Measurements from ENCODE around the gene BCR.

The BCR gene

GRCh38 chr22:23227380-23227779 lies 47.1 kb downstream of the BCR start:
- FAIRE-seq: no peak
- DNase-seq (ENCODE audit: low spot score): no peak

DNA sequence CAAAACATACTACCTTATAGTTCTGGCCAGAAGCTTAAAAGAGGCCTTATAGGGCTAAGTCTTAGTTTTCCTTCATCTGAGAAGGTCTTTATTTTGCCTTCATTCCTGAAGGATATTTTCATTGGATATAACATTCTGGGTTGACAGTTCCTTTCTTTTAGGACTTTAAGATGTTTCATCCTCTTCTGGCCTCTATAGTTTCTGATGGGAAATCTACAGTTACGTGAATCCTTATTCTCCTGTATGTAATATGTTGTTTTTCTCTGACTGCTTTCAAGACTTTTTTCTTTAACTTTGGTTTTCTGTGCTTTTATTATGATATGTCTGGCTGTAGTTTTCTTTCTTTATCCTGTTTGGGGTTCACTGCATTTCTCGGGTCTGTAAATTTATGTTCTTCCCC lies 48.2 kb downstream of the BCR start:
- no peak for DNase-seq (ENCODE audit: low spot score)
- FAIRE-seq: no peak

- FAIRE-seq (no peak), DNase-seq (ENCODE audit: low spot score) (no peak)
Measured at GRCh38 chr22:23229646-23230045, 49.3 kb downstream of the BCR start.

- no peak for DNase-seq (ENCODE audit: low spot score)
- FAIRE-seq: no peak
Measured at GRCh38 chr22:23230348-23231068, 50.2 kb downstream of the BCR start.

GRCh38 chr22:23231471-23232093 lies 51.3 kb downstream of the BCR start:
- FAIRE-seq (no peak), DNase-seq (ENCODE audit: low spot score) (no peak)

DNA sequence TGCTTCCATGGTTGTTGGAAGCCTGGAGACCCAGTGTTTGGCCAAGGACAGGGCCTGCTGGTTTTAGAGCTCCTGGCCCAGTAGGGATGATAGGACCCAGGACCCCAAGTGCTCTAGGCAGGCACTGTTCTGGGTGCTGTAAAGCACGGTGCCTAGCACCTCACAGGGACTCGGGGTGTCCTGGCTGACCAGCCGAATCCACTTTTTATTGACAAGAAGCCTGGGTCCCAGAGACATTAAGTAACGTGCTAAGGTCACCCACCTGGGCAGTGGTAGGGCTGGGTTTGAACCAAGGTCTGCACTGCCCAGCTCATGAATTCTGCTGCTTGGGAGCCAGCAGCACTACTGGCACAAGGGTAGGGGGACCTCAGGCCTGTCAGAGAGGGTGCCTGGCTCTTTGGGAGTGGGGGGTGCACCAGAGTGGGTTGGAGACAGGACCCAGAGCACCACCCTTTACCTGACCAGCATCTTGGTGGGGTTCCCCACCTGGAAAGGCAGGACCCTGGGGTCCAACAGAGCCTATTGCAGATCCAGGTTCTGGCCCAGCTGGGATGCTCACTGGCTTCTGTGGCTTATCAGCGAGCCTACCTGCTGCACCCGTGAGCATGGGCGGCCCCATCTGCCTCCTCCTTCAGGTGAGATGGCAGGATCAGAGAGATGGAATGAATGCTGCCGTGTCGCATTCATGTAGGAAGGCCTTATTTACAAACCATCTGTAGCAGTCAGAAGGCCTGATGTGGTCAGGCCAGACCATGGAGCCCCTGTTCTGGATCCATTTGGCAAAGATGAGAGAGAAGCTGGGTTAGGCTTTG lies 52.0 kb downstream of the BCR start:
- no peak for FAIRE-seq
- DNase-seq (ENCODE audit: low spot score): no peak

- no peak for DNase-seq (ENCODE audit: low spot score)
- FAIRE-seq: no peak
Measured at GRCh38 chr22:23233084-23233531, 52.8 kb downstream of the BCR start.

DNA sequence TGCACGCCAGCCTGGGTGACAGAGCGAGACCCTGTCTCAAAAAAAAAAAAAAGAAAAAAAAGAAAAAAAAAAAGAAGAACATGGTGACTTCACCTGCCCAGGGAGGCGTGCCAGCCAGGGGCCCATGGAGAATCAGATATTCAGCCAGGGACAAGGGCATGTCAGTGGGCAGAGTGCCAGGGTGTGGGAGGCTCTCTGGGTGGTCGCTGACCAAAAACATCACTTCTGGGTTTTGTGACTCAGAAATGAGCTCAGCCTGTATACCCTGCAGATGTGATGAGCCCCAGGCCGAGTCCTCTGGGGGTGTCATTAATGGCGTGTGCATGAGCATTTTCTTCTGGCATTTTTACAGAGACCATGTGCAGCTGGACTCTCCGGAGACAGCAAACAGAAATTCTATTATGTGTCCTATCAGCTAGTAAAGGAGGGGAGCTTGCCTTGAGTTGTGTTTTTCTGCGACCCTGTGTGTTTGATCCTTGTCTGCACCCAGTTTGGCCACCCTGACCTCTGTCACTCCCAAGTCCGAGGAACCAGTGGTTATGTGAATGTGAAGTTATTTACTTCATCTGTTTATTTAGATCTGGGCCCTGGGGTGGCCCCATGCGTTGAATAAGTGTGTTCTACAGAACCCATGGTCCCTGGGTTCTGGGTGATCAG lies 53.6 kb downstream of the BCR start:
- no peak for FAIRE-seq
- peak; percentile 22 for DNase-seq (ENCODE audit: low spot score)

DNA sequence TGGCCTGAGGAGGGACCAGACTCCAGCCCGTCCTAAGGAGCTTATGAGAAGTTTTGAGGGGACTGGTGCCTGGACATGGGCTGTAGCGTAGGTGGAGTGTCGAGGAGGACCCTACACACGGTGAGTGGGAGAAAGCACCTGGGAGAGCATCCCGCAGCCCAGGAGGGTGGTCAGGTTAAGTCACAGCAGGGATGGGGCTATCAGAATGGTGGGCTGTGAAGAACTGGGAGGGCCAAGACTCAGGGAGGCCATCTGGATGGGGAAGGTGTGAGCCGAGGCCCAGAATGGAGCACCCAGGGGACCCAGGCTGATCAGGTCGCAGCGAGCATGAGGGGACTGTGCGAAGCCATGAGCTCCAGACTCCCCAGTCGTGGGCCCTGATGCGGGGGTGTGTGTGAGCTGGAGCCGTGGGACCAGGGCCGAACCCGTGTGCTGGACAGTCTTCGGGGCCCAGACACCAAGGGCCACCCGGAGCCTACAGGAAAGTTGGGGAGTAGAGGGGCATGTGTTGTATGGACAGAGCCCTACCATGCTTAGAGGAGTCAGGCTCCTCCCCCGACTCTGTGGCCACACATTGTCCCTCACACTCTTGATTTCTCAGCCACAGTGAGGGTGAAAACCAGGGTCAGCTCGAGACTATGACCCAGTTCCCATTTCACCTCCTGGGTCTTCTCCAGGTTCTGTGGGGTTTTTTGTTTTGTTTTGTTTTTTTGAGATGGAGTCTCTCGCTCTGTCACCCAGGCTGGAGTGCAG lies 54.3 kb downstream of the BCR start:
- DNase-seq (ENCODE audit: low spot score) (no peak), FAIRE-seq (no peak)

GRCh38 chr22:23235425-23235824 lies 55.1 kb downstream of the BCR start:
- no peak for FAIRE-seq
- no peak for DNase-seq (ENCODE audit: low spot score)

DNA sequence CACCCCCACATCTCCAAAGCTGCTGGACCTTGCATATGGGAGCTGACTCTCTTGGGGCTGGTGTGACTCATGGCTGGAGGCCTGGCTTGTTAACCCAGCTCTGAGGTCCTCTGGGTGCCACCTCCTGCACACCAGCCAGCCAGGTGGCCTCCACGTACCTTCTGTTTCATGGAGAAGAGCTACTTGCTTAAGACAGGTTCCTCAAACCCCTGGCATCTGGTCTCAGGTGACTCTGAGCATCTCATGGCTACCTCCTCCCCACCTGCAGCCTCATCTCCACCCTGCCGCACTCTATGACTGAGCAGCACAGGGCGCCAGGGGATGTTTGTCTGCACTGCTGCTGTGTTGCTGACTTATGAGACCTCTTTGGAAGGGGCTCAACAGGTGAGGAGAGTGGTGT lies 55.7 kb downstream of the BCR start:
- DNase-seq (ENCODE audit: low spot score) (no peak), FAIRE-seq (no peak)

DNA sequence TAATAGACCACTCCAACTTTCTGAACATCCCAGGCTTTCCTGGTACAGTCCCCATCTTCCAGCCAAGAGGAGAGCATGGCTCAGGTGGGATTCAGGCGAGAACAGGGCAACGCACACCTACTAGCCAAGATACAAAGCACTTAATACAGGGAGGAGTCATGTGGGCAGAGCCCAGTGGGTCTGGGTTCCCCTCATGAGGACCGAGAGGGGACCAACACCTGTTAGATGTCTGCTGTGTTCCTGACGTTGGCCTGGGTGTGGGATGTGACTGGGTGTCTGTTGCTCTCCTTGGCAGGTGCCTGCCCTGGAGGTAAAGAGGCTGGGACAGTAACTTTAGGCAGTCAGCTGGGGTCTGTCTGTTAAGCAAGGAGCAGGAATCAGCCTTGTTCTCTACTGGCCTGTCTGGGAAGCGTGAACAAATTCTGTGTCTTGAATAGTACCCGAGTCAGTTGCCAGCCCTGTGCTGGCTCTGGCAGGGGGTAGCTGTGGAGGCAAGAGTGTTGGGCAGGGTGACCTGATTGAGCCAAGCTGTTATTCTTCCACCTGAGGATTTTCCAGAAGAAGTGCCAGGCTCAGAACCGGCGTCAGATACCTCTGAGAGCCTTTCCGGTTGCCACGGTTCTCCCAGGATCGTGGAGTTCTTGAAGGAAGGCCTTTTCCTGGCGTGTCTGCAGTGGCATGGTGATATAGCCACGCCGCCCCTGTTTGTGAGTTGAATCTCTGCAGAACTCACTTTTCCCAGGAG lies 56.3 kb downstream of the BCR start:
- FAIRE-seq (no peak), DNase-seq (ENCODE audit: low spot score) (no peak)

DNA sequence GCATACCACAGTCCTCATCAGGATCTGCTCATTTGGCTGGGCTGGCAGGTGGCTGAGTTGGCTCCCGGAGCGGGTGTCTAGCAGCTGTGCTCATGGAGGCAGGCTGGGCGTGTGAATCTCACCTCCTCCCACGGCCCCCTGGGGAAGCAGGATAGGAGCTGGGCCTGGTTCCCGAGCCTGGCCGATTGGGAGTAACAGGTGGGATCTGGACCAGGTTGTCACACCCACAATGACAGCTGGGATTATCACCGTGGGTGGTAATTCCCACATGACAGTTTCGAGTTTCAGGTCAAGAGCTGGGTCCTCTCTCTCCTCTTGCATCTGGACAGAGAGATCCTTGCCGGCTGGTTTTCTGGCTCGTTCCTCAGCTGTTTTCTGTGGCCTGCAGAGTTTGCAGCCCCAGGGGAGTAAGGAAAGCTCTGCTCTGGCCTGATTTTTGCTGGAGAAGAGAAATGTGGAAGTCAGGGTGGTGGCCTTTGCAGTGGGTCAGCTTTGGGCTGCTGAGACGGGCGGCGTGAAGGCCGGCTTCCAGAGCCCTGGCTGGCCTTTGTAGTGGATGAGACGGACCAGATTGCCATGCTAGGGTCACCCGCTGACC lies 57.0 kb downstream of the BCR start:
- DNase-seq (ENCODE audit: low spot score): no peak

DNA sequence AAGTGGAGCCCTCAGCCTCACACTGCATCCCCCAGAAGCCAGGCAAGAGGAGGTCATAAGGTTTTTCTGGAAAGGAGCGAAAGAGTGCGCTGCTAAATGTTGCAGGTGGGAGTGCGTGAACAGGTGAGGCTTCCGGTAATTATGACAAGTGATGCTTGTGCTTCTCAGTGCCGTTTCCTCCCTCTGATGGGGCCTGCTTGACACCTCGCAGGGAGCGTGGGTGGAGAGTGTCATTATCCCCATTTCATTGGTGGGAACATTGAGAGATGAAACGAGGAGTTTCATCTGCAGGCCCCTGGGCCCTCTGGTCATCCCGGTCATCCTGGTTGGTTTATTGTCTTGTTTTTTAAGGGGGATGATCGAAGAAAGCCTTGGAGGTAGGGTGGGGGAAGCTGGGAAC lies 57.5 kb downstream of the BCR start:
- no peak for DNase-seq (ENCODE audit: low spot score)
- FAIRE-seq: no peak

More for the DNA sequence above, 57.0 kb downstream of the BCR start:
- FAIRE-seq: no peak

DNA sequence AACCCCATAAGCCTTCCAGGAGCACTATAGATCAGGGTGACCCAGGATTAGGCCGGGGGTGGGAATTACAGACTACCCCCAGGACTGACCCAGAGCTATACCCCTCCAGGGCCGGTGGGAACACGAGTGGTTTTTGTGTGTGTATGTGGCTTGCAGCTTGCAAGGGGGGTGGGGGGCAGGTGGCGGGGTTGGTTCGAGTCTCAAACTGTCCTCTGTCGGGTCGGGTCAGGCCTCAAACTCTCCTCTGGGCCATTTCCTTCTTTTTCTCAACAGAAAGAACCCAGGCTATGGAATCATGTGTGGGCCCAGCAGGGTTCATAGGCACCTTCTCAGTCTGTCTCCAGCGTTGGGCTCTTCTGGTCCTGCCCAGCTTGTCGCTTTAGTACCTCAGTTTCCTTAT lies 58.4 kb downstream of the BCR start:
- DNase-seq (ENCODE audit: low spot score) (no peak), FAIRE-seq (no peak)

DNA sequence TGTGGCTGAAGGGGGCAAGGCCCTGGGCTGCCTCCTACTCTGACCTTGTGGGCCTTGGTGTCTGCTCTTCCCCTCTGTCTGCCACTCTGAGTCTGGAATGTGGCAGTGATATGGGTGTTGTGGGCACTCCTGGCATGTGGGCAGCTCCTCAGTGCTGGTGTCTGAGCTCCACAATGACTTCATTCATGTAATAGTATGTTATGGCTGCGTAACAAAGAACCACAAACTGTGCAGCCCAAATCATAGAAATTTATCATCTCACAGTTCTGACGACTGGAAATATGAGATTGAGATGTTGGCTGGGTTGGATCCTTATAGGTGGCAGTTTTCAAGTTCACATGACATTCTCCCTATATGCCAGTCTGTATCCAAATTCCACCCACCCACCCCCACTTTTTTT lies 59.1 kb downstream of the BCR start:
- FAIRE-seq (no peak), DNase-seq (ENCODE audit: low spot score) (no peak)

DNA sequence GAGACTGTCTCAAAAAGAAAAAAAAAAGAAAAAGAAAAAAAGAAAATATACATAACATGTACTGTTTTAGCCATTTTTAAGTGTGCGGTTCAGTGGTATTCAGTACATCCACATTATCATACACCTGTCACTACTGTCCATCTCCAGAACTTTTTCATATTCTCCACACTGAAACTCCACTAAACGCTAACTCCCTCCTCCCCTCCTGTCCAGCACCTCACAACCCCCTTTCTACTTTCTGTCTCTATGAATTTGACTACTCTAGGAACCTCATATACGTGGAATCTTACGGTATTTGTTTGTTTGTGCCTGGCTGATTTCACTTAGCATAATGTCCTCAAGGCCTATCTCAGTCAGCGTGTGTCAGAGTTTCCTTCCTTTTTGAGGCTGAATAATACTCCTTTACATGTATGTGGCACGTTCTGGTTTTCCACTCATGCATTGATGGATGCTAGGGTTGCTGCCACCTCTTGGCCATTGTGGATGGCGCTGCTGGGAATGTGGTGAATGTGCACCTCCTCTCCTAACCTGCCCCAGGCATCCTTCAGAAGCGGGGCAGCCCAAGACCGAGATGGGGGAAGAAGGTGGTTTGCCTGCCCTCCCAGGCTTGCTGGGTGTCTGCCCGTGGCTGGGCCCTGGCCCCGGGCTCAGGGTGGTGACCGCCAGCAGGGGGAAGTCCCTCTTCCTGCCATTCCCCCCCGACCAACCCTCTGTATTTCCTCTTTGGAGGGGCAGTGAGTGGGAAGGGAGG lies 60.5 kb downstream of the BCR start:
- no peak for FAIRE-seq
- no peak for DNase-seq (ENCODE audit: low spot score)

GRCh38 chr22:23241562-23242472 lies 61.5 kb downstream of the BCR start:
- no peak for DNase-seq (ENCODE audit: low spot score)
- FAIRE-seq: no peak
